Esophagus muscularis mucosa (tissue), 3 donors: ENCODE data around the gene BRCA1.

Experiments
- CTCF ChIP-seq, 3 experiments: fragments of 200-600 bp in 2 of 3; fragments of 450-650 bp in 1 of 3; sonication (generic) in 2 of 3; IDR thresholded peaks; one replicate each; pipeline ENCODE4 v1.5.1; 2017 to 2019; ENCODE audit warnings: antibody characterized with exemption in 3 of 3, mild to moderate bottlenecking in 2 of 3, moderate library complexity in 1 of 3
- POLR2A ChIP-seq: fragments of 450-650 bp; IDR thresholded peaks from one replicate; pipeline ENCODE4 v1.6.1; 2017; ENCODE audit warnings: antibody characterized with exemption, moderate library complexity, mild to moderate bottlenecking, low read depth
- POLR2AphosphoS5 ChIP-seq, 2 donors: sonication (generic); formaldehyde crosslinking; IDR thresholded peaks; one replicate each; pipeline ENCODE4 v1.6.1; 2017; ENCODE audit warnings: antibody characterized with exemption in 2 of 2

- no peak for TF ChIP-seq CTCF (IDR thresholded peaks at IDR 0.05)
- no peak for TF ChIP-seq POLR2A
- TF ChIP-seq POLR2AphosphoS5 (IDR thresholded peaks at IDR 0.05): no peak
Measured at GRCh38 chr17:43074869-43075268, 50.3 kb downstream of the BRCA1 start.
